HepG2 (cell line): Measurements from ENCODE around the gene SRPK3. TPM values are rescaled to one million over a fixed set of nuclear protein-coding genes. Genes with fewer than 3 reads are reported as not detected.

ENCODE experiments used
- ATAC-seq: fragments of 200-7000 bp; cut with Tn5 transposase; 3 replicates; pipeline ENCODE4 v1.9.1; 2020; ENCODE audit warnings: mild to moderate bottlenecking, moderate library complexity
- BruUV-seq: library from RNA; stranded (reverse); fragments of 400-500 nt; replicated peaks from 2 replicates; lab custom pipeline; 2021; lab: Mats Ljungman, UMichigan
- CTCF ChIA-PET: fragments of 300-600 bp; formaldehyde crosslinking; extraction: SDS; loops from one replicate; lab custom pipeline; 2021; ENCODE audit warnings: low total read pairs, inconsistent platforms, low intra/inter-chr PET ratio; lab: Yijun Ruan, JAX
- POLR2A ChIA-PET: fragments of 350-600 bp; sonication (Branson Sonifier 250); formaldehyde crosslinking; loops from one replicate; lab custom pipeline; 2020; ENCODE audit warnings: antibody characterized with exemption, inconsistent platforms; lab: Yijun Ruan, JAX
- DNase-seq: peaks from one replicate; pipeline ENCODE4 v3.0.0-alpha.2; 2015; ENCODE audit warnings: low spot score
- FAIRE-seq: peaks from 3 replicates; lab custom pipeline; 2011; peaks lifted over from hg19 to GRCh38; lab: Jason Lieb, UNC
- H2AFZ ChIP-seq: one replicate; pipeline ENCODE4 v1.6.1; 2011; ENCODE audit warnings: low read length, inconsistent platforms
- H3K27ac ChIP-seq: fragments of 300-600 bp; 3 replicates; pipeline ENCODE4 v1.8.0; 2011; ENCODE audit warnings: mixed run types, mild to moderate bottlenecking, mixed read lengths, low read length, inconsistent platforms; ENCODE audit not compliant: insufficient read depth; ENCODE audit errors: extremely low read length
- H3K27me3 ChIP-seq, 2 experiments: fragments of 200-600 bp in 1 of 2; 2 replicates in 1 of 2; 3 replicates in 1 of 2; pipeline versions ENCODE4 v1.6.0 to v1.8.0; 2011; ENCODE audit warnings: low read length in 2 of 2, mild to moderate bottlenecking in 2 of 2, moderate library complexity in 2 of 2, inconsistent platforms in 1 of 2; ENCODE audit not compliant: insufficient read depth in 2 of 2, control insufficient read depth in 1 of 2
- H3K36me3 ChIP-seq, 2 experiments: fragments of 200-600 bp in 1 of 2; replicated peaks in 1 of 2; 2 replicates in 1 of 2; 3 replicates in 1 of 2; pipeline versions ENCODE4 v1.5.1 to v1.8.0; 2011; ENCODE audit warnings: low read length in 2 of 2, inconsistent platforms in 1 of 2; ENCODE audit not compliant: insufficient read depth in 2 of 2, control insufficient read depth in 1 of 2
- H3K4me1 ChIP-seq: 2 replicates; pipeline ENCODE4 v1.5.1; 2012; ENCODE audit warnings: low read length, inconsistent platforms; ENCODE audit not compliant: insufficient read depth
- H3K4me2 ChIP-seq: 2 replicates; pipeline ENCODE4 v1.6.0; 2011; ENCODE audit warnings: low read depth, low read length, inconsistent platforms
- H3K4me3 ChIP-seq, 3 experiments: fragments of 200-600 bp in 1 of 3; sonication (generic), shearing (Covaris generic) in 1 of 3; replicated peaks in 1 of 3; 2 replicates each; pipeline ENCODE4 v1.5.1; 2011 to 2016; ENCODE audit warnings: low read length in 3 of 3, inconsistent platforms in 2 of 3, low read depth in 2 of 3, mild to moderate bottlenecking in 2 of 3, control low read depth in 1 of 3, mixed read lengths in 1 of 3; ENCODE audit not compliant: insufficient read depth in 1 of 3
- H3K79me2 ChIP-seq: one replicate; pipeline ENCODE4 v1.6.1; 2011; ENCODE audit warnings: low read length, inconsistent platforms; ENCODE audit not compliant: insufficient read depth
- H3K9ac ChIP-seq: 2 replicates; pipeline ENCODE4 v1.6.0; 2011; ENCODE audit warnings: mild to moderate bottlenecking, low read depth, low read length, inconsistent platforms; ENCODE audit not compliant: insufficient read depth
- H3K9me3 ChIP-seq: 2 replicates; pipeline ENCODE4 v1.5.1; 2012; ENCODE audit warnings: mild to moderate bottlenecking, low read length
- H4K20me1 ChIP-seq: 2 replicates; pipeline ENCODE4 v1.6.0; 2011; ENCODE audit warnings: inconsistent platforms, mild to moderate bottlenecking, low read length, moderate library complexity; ENCODE audit not compliant: insufficient read depth
- AGO2 ChIP-seq: fragments of 200-400 bp; formaldehyde crosslinking; optimal IDR thresholded peaks from 2 replicates; pipeline ENCODE3; 2017; ENCODE audit warnings: mild to moderate bottlenecking, low read depth, low read length, moderate library complexity
- ATAD3A ChIP-seq: sonication (generic); formaldehyde crosslinking; IDR thresholded peaks from 2 replicates; pipeline ENCODE4 v1.4.0; 2020; ENCODE audit warnings: missing genetic modification reagents
- CEBPB ChIP-seq: IDR thresholded peaks from 2 replicates; pipeline ENCODE4 v1.6.1; 2011; ENCODE audit warnings: low read depth, low read length, improper control_type of control experiment, borderline replicate concordance
- CREB1 ChIP-seq, 2 experiments: fragments of 450-650 bp in 1 of 2; IDR thresholded peaks; 2 replicates each; pipeline ENCODE4 v1.6.1; 2016 to 2017; ENCODE audit warnings: control low read depth in 1 of 2, mild to moderate bottlenecking in 1 of 2, missing compliant biosample characterization in 1 of 2, missing genetic modification characterization in 1 of 2
- FOXC1 ChIP-seq: sonication (generic); formaldehyde crosslinking; IDR thresholded peaks from 2 replicates; pipeline ENCODE4 v1.8.0; 2022; ENCODE audit warnings: mild to moderate bottlenecking, missing genetic modification reagents, borderline replicate concordance
- KLF15 ChIP-seq: sonication (generic); formaldehyde crosslinking; IDR thresholded peaks from 2 replicates; pipeline ENCODE4 v1.8.1; 2023; ENCODE audit warnings: borderline replicate concordance, mild to moderate bottlenecking, inconsistent platforms, missing genetic modification reagents, mixed read lengths
- NFKBIZ ChIP-seq: IDR thresholded peaks from 2 replicates; pipeline ENCODE4 v1.6.1; 2018; ENCODE audit warnings: missing genetic modification reagents, missing compliant biosample characterization
- TAF15 ChIP-seq: fragments of 200-400 bp; formaldehyde crosslinking; IDR thresholded peaks from one replicate; pipeline ENCODE4 v1.6.1; 2018; ENCODE audit warnings: mild to moderate bottlenecking, low read depth, low read length; ENCODE audit not compliant: poor library complexity, severe bottlenecking
- ZBTB10 ChIP-seq: sonication (generic); formaldehyde crosslinking; IDR thresholded peaks from 2 replicates; pipeline ENCODE4 v1.4.0; 2020; ENCODE audit warnings: missing genetic modification reagents, borderline replicate concordance
- ZNF430 ChIP-seq: sonication (generic); formaldehyde crosslinking; IDR thresholded peaks from 2 replicates; pipeline ENCODE4 v1.9.0; 2021; ENCODE audit warnings: mild to moderate bottlenecking, missing genetic modification reagents
- WGBS: methylation state at CpG from one replicate; pipeline ENCODE4 v1.1.6; 2017; ENCODE audit warnings: low lambda C conversion rate; 5-methylcytosine and 5-hydroxymethylcytosine counted together
- in situ Hi-C: cut with HindIII; loops from 2 replicates; pipeline ENCODE4 v1.10.0; 2017; ENCODE audit warnings: low pct_unique_long_range_greater_than_20kb; ENCODE audit not compliant: extremely low pct_ligation_motif_present
- intact Hi-C: fragments of 100-400 bp; cut with micrococcal nuclease; formaldehyde crosslinking; loops from one replicate; pipeline ENCODE4 v1.10.0; 2022; ENCODE audit not compliant: unreplicated experiment
- polyA plus RNA-seq, 8 experiments: library from polyadenylated mRNA; depleted of rRNA in 3 of 8; stranded (reverse) in 7 of 8; unstranded in 1 of 8; fragments of >200 nt; fragmentation: Illumina TruSeq in 4 of 8; extraction: Trizol in 4 of 8; gene quantifications; 2 replicates each; pipeline versions ENCODE4 v1.2.1 to v1.2.3, GENCODE V29; 2011 to 2016; ENCODE audit warnings: low read depth in 4 of 8, missing spikeins in 1 of 8, mixed read lengths in 1 of 8; ENCODE audit not compliant: insufficient read depth in 1 of 8
- total RNA-seq, 5 experiments: library from RNA; depleted of rRNA; stranded (reverse); fragments of >200 nt; fragmentation: Illumina TruSeq; extraction: Trizol; gene quantifications; 2 replicates each; pipeline ENCODE4 v1.2.3, GENCODE V29; 2016; ENCODE audit warnings: low read depth in 1 of 5
- TF ChIP-seq, protein P1 (sequence below): sonication (generic); formaldehyde crosslinking; IDR thresholded peaks from 2 replicates; pipeline ENCODE4 v1.5.1; 2020; ENCODE audit warnings: mild to moderate bottlenecking, moderate library complexity, missing genetic modification reagents

Gene SRPK3
- total and polyA plus RNA-seq, 2 of the 13 experiments (the other 11 are each of a cell fraction or from before 2014, with no cell fraction given) = 0.22 to 0.30 TPM

DNA sequence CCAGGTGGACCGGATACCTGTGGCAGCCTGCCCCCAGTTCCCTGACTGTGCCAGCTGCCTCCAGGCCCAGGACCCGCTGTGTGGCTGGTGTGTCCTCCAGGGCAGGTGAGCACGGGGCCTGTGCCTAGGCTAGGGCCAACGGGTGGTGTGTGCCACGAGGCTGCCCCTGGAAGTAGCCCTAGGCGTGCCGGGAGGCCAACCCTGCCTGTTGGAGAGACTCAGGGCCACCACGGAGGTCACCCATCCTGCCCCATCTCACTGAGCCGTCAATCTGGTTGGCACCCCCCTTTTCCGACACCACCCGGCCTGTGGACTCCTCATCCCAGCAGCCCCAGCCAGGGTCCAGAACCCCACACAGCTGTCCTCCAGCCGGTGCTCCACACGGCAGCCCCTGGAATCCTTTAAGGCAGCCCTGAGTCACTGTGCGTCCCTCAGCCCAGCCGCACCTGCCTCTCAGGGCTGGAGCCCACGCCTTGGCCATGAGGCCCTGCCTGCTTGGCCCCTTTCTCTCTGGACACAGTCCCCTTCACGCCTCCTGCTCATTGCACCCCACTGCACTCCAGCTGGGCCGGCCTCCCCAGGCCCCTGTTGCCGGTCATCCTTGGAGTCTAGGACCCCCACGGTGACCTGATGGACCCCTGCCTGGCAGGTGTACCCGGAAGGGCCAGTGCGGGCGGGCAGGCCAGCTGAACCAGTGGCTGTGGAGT is 11.5 kb upstream of the SRPK3 start:
- H3K79me2 ChIP-seq = no peaks in the 10 kb centered on the region
- BruUV-seq = no TSS peak
- ATAC-seq (no peak), DNase-seq (no peak), FAIRE-seq (no peak)
- no peak overlapping the region for H3K4me3 ChIP-seq
- H3K27me3 ChIP-seq = no peaks in the 10 kb centered on the region
- intact Hi-C loops (loop anchor here (10.0 kb wide), 1 partner anchor 175 kb away; the partner anchor contains the start of gene RENBP), in situ Hi-C loops (no loop called here)
- no peaks in the 10 kb centered on the region for H3K9me3 ChIP-seq
- TF ChIP-seq AGO2 (peak; percentile 12), TAF15 (no peak)
- POLR2A ChIA-PET = no interaction called here
- no peak overlapping the region for H2AFZ ChIP-seq
- H3K9ac ChIP-seq = no peak overlapping the region
- no peak overlapping the region for H3K4me2 ChIP-seq
- H3K4me1 ChIP-seq = peaks cover 23% of the 10 kb centered on the region
- H3K27ac ChIP-seq = no peak overlapping the region
- WGBS = 100% methylated on average over 7 of the region's 23 CpGs
- no peaks in the 10 kb centered on the region for H3K36me3 ChIP-seq
- no peaks in the 10 kb centered on the region for H4K20me1 ChIP-seq
- CTCF ChIA-PET = no interaction called here

GRCh38 chrX:153769865-153770600 is 10.8 kb upstream of the SRPK3 start:
- Histone ChIP-seq H3K4me2 (no peak overlapping the region), H3K4me3 (no peak overlapping the region), H3K9ac (no peak overlapping the region), H3K27me3 (no peaks in the 10 kb centered on the region), H3K4me1 (peaks cover 16% of the 10 kb centered on the region; the same call in 1 of the 2 replicates), H3K79me2 (no peaks in the 10 kb centered on the region), H3K9me3 (no peaks in the 10 kb centered on the region), H3K36me3 (no peaks in the 10 kb centered on the region), H4K20me1 (no peaks in the 10 kb centered on the region), H2AFZ (no peak overlapping the region), H3K27ac (no peak overlapping the region)
- POLR2A ChIA-PET = no interaction called here
- no TSS peak for BruUV-seq
- intact Hi-C loops (loop anchor here (10.0 kb wide), 1 partner anchor 175 kb away; the partner anchor contains the start of gene RENBP), in situ Hi-C loops (no loop called here)
- CTCF ChIA-PET = no interaction called here
- 92% methylated on average over 8 of the region's 25 CpGs for WGBS
- FAIRE-seq (no peak), ATAC-seq (no peak), DNase-seq (no peak)
- no peak for TF ChIP-seq KLF15 (CRISPR knock-in tag)
- no peak for TF ChIP-seq CEBPB
- no peak for TF ChIP-seq FOXC1
- no peak for TF ChIP-seq ATAD3A (CRISPR knock-in tag)
- TF ChIP-seq ZBTB10 (CRISPR knock-in tag) = no peak
- TF ChIP-seq NFKBIZ (CRISPR knock-in tag) = no peak
- no peak for TF ChIP-seq ZNF430 (CRISPR knock-in tag)
- TF ChIP-seq, protein P1, sequence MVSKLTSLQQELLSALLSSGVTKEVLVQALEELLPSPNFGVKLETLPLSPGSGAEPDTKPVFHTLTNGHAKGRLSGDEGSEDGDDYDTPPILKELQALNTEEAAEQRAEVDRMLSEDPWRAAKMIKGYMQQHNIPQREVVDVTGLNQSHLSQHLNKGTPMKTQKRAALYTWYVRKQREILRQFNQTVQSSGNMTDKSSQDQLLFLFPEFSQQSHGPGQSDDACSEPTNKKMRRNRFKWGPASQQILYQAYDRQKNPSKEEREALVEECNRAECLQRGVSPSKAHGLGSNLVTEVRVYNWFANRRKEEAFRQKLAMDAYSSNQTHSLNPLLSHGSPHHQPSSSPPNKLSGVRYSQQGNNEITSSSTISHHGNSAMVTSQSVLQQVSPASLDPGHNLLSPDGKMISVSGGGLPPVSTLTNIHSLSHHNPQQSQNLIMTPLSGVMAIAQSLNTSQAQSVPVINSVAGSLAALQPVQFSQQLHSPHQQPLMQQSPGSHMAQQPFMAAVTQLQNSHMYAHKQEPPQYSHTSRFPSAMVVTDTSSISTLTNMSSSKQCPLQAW (CRISPR knock-in tag) = no peak
- no peak for TF ChIP-seq CREB1 (IDR thresholded peaks at IDR 0.05)
- no peak for TF ChIP-seq CREB1 (CRISPR knock-in tag; IDR thresholded peaks at IDR 0.05)
